ENCODE data around the gene NALCN. TPM values are rescaled to one million over a fixed set of nuclear protein-coding genes. Genes with fewer than 3 reads are reported as not detected.

Gene NALCN
- total and polyA plus RNA-seq, 2 of the 8 experiments (the other 6 are each of a cell fraction or from before 2014, with no cell fraction given), result 0.26 to 0.54 TPM

DNA sequence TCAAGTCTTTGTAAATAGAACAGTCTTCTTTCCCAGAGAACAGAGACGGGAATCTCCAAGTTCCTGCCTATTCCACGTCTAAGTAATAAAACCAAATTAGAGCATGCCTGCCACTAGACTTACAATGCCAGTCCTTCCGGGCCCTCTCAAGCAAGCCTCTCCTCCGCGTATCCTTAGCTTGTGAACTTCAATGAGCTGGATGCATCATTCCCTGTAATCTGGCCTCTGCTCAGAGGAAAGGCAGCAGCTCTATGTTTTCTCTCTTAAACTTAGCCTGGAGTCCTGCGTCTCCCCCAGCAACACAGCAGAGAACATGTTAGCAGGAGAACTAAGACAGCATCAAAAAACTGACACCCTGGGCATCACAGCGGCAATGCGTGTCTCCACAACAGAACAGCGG is 8.2 kb downstream of the NALCN start (continued):
- TF ChIP-seq, protein P1, sequence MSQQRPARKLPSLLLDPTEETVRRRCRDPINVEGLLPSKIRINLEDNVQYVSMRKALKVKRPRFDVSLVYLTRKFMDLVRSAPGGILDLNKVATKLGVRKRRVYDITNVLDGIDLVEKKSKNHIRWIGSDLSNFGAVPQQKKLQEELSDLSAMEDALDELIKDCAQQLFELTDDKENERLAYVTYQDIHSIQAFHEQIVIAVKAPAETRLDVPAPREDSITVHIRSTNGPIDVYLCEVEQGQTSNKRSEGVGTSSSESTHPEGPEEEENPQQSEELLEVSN (IDR thresholded peaks at IDR 0.05), result no peak
- TF ChIP-seq BRCA1 (IDR thresholded peaks at IDR 0.05; ENCODE audit: low read depth, low read length), result no peak
- no peak for TF ChIP-seq CHD2 (IDR thresholded peaks at IDR 0.05; ENCODE audit: low read length)
- TF ChIP-seq, protein P2, sequence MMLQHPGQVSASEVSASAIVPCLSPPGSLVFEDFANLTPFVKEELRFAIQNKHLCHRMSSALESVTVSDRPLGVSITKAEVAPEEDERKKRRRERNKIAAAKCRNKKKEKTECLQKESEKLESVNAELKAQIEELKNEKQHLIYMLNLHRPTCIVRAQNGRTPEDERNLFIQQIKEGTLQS (IDR thresholded peaks at IDR 0.05; ENCODE audit: insufficient read depth, low read depth, low read length), result no peak
- TF ChIP-seq TCF12 (IDR thresholded peaks at IDR 0.05; ENCODE audit: low read depth, low read length), result no peak
- no peak for TF ChIP-seq CBX5 (IDR thresholded peaks at IDR 0.05; ENCODE audit: low read depth, low read length)

Measured in H1 (cell line).